Type B pancreatic cell (in vitro differentiated cells): ENCODE results near the gene ABCD3. TPM values are rescaled to one million over a fixed set of nuclear protein-coding genes. Genes with fewer than 3 reads are reported as not detected.

Experiments used
- total RNA-seq: library from RNA; stranded (reverse); gene quantifications from 2 replicates; pipeline ENCODE4 v1.2.1, GENCODE V29; 2021; ENCODE audit warnings: low replicate concordance

ABCD3 gene
- total RNA-seq, 1 donor from 2014 or later: 55.1 TPM

Other genes starting within 250 kb of the ABCD3 start
- 42.7 and 213 TPM in 2 replicates for gene ARHGAP29, start 180.8 kb upstream of the ABCD3 start, total RNA-seq
- 102 and 207 TPM in 2 replicates for gene F3, start 123.4 kb downstream of the ABCD3 start, total RNA-seq